ENCODE results near the gene MST1R.

The MST1R gene

DNA sequence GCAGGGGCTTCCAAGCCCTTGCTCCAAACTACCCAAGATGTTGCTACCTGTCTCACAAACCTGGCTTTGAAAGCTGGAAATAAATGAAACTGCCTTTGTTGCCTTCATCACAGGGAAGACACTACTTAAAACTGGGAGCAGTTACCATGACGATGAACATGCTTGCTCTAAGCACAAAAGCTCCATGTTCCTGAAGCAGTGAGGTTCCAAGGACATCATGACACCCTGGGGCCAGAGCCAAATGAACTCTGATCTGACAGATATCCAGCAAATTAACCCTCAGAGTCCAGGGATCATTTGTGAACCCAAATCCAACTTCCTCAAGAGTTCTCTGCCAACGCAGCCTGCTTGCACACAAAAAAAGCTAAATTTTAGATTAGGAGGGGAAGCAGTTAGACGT is 58.0 kb downstream of the MST1R start:
- in situ Hi-C loops (cut with MboI; ENCODE audit: low pct_unique_long_range_greater_than_20kb, low sequenced_read_pairs), result no loop called here
- DNase-seq, result no peak

DNA sequence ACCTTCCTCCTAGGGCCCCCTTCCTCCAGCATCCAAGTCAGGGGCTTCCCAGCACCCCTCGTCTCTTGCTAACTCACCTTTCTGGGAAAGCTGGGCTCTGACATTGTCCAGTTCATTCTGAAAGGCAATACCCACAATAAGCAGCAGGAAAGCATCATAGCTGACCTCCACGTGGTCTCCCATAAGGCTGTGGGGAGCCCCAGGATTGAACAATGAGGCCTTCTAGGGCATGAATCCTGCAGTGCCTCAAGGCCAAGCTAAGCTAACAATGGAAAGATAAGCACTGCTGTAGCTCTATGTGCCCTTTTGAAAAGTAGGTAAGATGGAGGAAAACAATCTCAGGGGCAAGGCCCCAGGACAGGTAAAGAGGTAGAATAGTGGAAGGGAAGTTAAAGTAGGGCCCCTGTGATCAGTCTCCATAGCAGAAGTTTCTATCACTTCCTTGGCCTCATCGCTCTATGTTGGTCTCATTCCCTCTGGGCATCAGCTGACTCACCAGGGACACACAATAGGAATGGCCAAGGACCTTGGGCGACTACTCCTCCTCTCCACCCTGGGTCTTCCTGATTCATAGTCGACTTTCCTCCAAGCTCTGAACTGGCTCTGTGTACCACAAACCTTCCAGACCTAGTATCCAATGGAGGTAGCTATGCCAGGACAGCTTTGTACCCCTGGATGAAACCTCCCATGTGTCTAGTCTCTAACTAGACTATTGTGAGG is 59.0 kb downstream of the MST1R start:
- in situ Hi-C loops (cut with MboI; ENCODE audit: low pct_unique_long_range_greater_than_20kb, low sequenced_read_pairs), result no loop called here

DNA sequence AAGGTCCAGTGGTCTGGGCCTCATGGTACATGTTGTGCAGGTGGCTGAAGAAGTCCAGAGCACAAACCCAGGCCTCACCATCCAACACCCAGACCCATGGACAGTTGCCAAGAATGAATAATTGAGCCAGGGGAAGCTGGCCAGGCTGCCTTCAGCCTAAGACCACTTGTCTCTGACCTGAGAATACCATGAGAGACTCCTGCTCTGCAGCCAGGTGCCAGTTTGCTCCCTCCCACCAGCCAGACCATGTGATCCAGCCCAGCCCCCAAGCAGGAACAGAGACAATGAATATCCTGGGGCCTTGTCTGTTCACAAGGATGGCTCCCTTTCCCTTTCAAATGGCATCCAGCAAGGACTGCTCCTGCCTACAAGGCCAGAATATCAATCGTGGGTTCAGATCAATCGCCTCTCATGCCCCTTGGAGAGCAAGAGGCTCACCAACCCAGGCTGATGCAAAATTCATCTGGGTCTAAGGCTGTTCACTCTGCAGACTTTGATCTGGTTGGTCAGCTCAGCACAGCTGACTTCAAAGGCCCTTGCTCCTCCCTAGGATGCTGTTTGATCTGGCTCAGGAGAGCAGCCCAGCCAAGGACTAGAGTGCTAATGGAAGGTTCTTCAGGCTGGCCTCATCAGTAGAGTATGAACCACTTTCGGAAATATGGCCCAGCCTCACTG is 60.7 kb downstream of the MST1R start:
- no peak for DNase-seq
- in situ Hi-C loops (cut with MboI; ENCODE audit: low pct_unique_long_range_greater_than_20kb, low sequenced_read_pairs), result no loop called here

More for the DNA sequence above, 59.0 kb downstream of the MST1R start:
- DNase-seq, result no peak

DNA sequence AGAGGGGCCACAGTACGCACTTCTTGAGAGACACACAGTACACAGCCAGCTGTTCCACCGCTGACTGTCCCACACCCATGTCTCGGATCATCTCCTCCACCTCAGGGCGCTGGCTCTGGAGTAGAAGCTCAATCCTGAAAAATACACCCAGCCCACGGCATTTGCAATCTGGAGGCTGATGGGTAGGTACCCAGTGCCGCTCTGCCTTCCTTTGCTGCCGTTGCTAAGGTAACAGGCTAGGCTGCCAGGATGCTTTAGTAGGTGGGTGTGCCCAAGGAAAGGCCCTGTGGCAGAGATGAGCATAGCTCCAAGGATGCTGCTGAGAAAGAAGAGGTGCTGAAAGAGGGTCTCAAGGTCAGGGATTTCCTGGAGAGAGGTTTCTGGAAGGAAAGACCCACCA is 61.9 kb downstream of the MST1R start:
- in situ Hi-C loops (cut with MboI; ENCODE audit: low pct_unique_long_range_greater_than_20kb, low sequenced_read_pairs), result no loop called here
- no peak for DNase-seq

DNA sequence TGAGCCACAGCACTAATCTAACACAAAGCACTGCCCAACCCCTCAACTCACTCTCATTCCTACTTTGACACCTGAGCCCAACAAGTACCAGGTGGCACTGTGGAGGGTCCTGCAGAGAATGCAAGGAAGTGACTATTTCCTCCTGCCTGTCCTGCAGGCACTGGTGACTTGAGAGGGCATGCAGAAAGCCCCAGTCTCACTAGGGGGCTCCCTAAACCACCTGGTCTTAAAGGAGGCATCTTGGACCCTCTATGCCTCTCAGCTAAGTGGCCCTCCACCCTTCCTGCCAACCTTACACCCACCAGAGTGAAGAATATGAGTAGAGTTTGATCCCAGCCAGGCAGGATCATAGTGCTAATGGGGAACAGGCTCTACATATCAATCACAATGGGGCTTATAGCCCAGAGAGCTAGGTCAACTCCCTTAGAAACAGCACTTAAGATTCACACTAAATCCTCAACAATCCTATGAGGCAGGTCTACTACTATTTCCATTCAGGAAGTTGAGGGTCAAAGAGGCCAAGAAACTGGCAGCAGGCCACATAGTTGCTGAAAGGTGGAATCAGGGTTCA is 62.5 kb downstream of the MST1R start:
- DNase-seq, result peak; percentile 68
- in situ Hi-C loops (cut with MboI; ENCODE audit: low pct_unique_long_range_greater_than_20kb, low sequenced_read_pairs), result no loop called here

DNA sequence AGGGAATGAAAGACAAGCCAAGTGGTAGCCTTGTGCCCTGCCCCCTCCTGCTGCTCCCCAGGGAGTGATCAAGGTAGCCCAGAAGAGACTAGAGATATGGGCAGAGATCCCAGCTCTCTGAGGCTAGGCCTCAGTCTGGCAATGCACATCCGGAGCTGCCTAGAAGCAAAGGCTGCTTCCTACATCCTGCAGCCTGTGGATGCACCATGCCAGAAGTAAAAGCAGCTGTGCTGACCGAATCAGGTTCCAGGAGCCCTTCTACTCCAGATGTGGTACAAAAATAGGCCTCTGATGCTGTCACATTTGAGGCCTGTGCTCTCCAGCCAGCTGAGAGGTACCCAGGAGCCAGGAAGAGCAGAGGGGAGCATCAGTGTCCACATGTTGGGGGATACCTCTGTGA is 63.3 kb downstream of the MST1R start:
- in situ Hi-C loops (cut with MboI; ENCODE audit: low pct_unique_long_range_greater_than_20kb, low sequenced_read_pairs), result no loop called here
- no peak for DNase-seq

DNA sequence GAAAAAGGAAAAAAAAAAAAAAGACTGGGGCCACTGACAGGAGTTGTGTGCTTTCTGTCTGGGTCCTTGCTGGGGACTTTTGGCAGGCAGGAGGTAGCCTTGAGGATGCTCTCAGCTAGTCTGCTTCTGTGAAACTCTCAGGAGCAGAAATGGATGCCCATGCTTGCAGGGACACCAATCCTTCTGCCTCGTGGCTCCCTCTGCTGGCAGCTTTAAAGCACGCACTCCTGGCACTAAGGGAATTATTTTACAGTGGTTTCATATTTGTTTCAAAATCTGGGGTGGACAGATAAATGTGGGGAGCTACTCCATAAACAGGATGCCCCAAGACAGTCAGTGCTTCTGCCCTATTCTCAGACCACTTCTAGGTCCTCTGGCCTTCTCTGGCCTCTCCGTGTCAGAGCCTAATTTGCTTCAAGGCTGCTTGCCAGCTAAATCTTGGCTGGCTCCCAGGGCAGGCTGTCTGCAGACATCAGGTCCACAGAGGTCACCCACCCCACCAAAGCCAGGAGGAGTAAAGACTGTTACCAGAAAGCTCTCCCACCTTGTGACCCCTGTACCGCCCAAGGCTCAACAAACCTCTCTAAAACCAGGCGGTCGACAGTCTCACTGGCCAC is 64.4 kb downstream of the MST1R start:
- in situ Hi-C loops (cut with MboI; ENCODE audit: low pct_unique_long_range_greater_than_20kb, low sequenced_read_pairs), result no loop called here
- peak; percentile 78 for DNase-seq

Data from KBM-7 (cell line).